Glomerular endothelial cell (primary cell): ENCODE results near the gene PLXNC1. TPM values are rescaled to one million over a fixed set of nuclear protein-coding genes. Genes with fewer than 3 reads are reported as not detected.

Experiments
- DNase-seq: peaks from one replicate; pipeline ENCODE4 v3.0.0-alpha.2; 2011; ENCODE audit warnings: low read depth, low spot score; ENCODE audit errors: extremely low read depth
- total RNA-seq: library from RNA; depleted of rRNA; stranded (reverse); fragments of >200 nt; gene quantifications from 2 replicates; pipeline ENCODE4 v1.2.3, GENCODE V29; 2015

The PLXNC1 gene
- total RNA-seq, 1 donor from 2014 or later = 0.99 TPM

DNA sequence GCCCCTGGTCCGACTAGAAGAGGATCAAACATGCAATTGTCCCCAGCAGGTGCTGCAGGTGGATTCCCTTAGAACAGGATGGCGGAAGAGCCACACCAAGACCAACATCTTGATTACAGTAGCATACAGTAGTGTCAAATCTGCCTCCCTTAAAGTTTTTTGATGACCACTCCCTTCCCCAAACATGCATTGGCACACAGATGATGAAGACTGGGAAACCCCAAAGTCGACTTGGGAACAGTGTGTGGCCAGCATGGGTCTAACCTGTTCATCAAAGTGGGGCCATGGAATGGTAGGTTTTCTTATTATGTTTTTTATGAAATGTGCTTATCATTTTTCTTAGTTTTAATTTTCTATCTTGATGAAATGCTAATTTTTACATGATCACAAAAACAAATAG, 8.8 kb downstream of the PLXNC1 start:
- DNase-seq = no peak

DNA sequence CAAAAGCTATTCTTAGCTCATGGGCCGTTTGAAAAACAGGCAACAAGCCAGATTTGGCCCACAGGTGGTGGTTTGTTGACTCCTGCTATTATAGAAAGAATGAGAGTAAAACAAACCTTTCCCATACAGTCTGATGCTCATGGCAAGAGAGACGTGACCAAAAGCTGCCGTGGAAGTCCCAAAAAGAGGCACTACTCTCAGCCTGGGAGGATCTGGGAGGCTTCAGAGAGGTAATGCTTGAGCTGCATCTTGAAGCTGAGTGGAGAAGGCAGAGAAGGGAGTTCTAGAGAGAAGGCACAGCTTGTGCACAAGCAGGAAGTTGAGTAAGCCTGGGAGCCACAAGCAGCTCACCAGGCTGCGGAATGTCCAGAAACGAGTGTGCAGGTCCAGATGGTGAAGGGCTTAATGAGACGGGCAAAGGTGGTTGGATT, 9.6 kb downstream of the PLXNC1 start:
- DNase-seq = no peak

- no peak for DNase-seq
Measured at GRCh38 chr12:94158666-94159065, 10.3 kb downstream of the PLXNC1 start.

GRCh38 chr12:94162108-94162507, 13.7 kb downstream of the PLXNC1 start:
- no peak for DNase-seq

GRCh38 chr12:94163850-94164249, 15.5 kb downstream of the PLXNC1 start:
- no peak for DNase-seq

GRCh38 chr12:94165138-94165537, 16.8 kb downstream of the PLXNC1 start:
- DNase-seq = no peak

GRCh38 chr12:94165670-94166364, 17.4 kb downstream of the PLXNC1 start:
- no peak for DNase-seq

- DNase-seq = no peak
Measured at GRCh38 chr12:94167071-94167755, 18.8 kb downstream of the PLXNC1 start.

GRCh38 chr12:94167756-94168416, 19.5 kb downstream of the PLXNC1 start:
- no peak for DNase-seq

- DNase-seq = no peak
Measured at GRCh38 chr12:94169495-94169894, 21.1 kb downstream of the PLXNC1 start.

GRCh38 chr12:94169966-94170689, 21.8 kb downstream of the PLXNC1 start:
- no peak for DNase-seq

DNA sequence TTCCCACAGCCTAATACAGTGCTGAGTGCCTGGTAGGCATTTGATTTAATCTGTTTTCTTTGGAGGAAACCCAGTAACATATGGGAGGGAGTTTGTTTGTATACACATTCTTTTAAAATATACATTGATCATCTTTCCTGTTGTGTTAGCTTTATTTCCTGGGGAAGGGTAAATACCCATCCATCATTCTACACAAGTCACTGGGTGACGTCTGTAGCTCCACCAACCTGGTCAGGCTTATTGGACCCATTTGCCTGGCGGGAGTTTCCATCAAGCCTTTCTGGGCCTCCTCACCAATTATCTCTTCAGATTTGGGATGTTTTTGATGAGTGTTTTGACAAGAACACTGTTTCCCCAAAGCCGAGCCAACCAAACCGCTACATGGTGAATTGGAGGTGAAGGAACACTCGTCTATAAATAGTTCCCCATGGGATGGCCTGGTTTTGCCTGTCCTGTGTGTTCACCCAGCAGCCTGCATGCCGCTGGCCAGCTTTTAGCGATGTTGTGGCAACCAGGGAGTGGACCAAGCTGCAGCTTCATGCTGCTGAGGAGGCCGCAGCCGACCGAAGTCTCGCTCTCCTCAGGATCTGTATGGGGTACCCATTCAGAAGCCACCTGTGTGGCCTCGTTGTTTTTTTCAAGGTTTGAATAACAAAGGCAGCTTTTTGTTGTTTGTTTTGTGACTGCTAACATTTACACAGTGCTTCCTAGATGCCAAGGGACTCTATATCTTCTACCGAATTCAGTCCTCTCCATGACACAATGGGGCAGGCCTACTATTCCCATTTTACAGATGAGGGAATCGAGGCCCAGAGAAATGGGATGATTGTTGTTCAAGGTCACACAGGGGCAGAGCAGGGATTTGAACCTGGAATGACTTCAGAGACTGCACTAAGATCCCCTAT, 22.6 kb downstream of the PLXNC1 start:
- no peak for DNase-seq

DNA sequence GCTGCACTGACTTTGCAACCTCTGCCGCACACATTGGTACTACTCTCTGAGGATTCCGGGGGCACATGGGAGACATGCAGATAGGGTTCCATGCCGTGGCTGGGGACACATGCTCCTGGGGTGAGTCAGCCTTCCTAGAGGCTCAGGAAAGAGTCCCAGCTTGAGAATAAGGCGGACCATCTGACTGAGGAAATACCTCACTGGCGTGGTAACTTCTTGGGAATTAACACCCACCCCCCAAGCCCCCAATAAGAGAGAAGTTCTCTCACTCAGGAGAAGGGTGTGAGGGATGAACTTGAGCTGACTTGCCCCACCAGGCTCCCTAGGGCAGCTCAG, 23.2 kb downstream of the PLXNC1 start:
- DNase-seq = no peak

GRCh38 chr12:94172031-94172430, 23.7 kb downstream of the PLXNC1 start:
- no peak for DNase-seq

GRCh38 chr12:94172973-94173372, 24.6 kb downstream of the PLXNC1 start:
- no peak for DNase-seq

GRCh38 chr12:94173660-94174265, 25.4 kb downstream of the PLXNC1 start:
- no peak for DNase-seq

GRCh38 chr12:94174576-94174975, 26.2 kb downstream of the PLXNC1 start:
- no peak for DNase-seq

DNA sequence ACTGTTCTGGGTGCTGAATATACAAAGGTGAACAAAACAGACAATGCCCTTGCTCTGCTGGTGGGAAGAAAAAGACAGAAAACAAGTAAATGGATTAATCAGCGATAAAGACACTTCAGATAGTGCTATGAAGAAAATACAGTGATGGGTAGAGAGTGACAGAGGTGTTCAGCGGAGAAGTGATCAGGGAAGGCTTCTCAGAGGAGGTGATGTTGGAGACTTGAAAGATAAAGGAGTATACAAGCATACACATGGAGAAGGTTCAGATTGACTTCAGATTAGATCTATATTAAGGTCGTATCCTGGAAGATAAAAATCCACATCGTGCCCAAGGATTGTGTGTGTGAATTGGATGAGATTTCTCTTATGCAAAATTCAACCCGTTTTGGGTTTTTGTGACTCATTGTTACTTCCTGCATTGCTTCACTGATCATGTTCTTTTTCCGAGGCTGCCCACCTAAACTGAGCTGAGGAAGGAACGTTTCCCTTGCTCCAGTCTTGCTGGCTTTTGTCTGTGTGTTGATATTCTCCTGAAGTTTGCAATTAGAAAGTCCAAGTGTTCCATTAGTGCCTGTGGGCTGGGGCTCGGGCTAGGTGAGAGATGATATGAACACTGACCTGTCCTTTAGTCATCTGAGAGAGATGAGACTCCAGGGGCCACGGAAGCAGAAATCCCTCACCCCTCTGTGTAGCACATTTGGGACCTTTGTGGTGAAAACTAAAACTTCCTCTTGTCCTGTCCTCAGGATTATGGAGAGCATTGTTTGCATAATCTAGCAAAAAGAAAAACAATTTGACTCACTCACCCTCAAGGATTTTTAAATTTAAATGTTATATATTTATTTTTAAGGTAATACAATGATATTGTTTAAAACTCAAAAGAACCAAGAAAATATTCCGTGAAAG, 27.6 kb downstream of the PLXNC1 start:
- DNase-seq = no peak

- DNase-seq = no peak
Measured at GRCh38 chr12:94178054-94178453, 29.7 kb downstream of the PLXNC1 start.
